Neuron (in vitro differentiated cells): ENCODE results near the gene TNFRSF6B.
A peak's percentile ranks its signal among the peaks of the same experiment; 100 is the strongest.

Experiments used
- H2AFZ ChIP-seq: one replicate; pipeline ENCODE4 v1.6.1; 2013; ENCODE audit warnings: low read depth, mild to moderate bottlenecking, inconsistent platforms, low read length, moderate library complexity
- H3K27me3 ChIP-seq: one replicate; pipeline ENCODE4 v1.6.1; 2013; ENCODE audit warnings: low read length; ENCODE audit not compliant: insufficient read depth
- H3K36me3 ChIP-seq: one replicate; pipeline ENCODE4 v1.6.1; 2013; ENCODE audit warnings: low read length; ENCODE audit not compliant: insufficient read depth
- H3K4me1 ChIP-seq: one replicate; pipeline ENCODE4 v1.6.1; 2013; ENCODE audit warnings: low read length; ENCODE audit not compliant: insufficient read depth
- H3K4me3 ChIP-seq: 2 replicates; pipeline ENCODE4 v1.5.1; 2013; ENCODE audit warnings: mild to moderate bottlenecking, low read length, moderate library complexity
- H3K9me3 ChIP-seq: one replicate; pipeline ENCODE4 v1.6.1; 2013; ENCODE audit warnings: low read length

TNFRSF6B gene

GRCh38 chr20:63699466-63700198 is 3.2 kb downstream of the TNFRSF6B start:
- H3K9me3 ChIP-seq = no peaks in the 10 kb centered on the region
- no peak overlapping the region for H3K4me3 ChIP-seq
- peaks cover 6% of the 10 kb centered on the region for H3K4me1 ChIP-seq
- no peak overlapping the region for H2AFZ ChIP-seq
- H3K36me3 ChIP-seq = peaks cover 21% of the 10 kb centered on the region
- no peaks in the 10 kb centered on the region for H3K27me3 ChIP-seq

DNA sequence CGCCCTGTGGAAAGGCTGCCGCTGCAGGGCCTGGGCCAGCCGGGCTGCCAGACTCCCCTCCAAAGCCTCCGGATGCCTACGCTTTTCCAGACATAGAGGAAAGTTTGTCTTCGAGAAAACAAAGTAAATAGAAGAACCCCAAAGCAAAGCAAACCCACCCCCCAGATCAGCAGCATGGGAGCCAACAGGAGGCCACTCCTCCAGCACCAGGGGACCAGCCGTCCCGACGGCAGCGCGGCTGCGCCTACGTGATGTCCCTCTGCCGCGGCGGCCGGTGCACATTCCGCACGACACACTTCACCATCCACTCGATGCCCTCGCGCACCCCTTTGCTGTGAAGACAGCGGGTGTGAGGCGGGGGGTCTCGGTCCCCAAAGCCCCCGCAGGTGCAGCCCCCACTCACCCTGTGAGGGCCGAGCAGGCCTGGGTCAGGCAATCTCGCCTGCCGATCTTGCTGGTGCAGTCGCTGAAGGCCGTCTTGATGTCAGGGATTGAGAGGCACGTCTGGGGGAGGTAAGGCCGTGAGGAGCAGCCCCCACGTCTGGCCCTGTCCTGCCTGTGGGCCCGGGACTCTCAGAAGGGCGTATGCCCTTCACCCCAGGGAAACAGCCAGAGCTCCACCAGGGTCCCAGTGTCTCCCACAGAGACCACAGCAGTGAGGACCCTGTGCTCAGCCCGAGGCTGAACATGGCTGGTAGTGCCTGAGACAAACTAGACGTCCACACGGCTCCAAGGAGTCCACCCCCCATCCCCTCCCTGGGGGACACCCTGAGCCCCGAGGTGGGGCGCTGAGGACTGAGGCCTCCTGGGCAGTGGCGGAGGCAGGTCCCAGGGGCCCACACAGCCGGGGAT is 4.0 kb downstream of the TNFRSF6B start:
- Histone ChIP-seq H3K9me3 (no peaks in the 10 kb centered on the region), H2AFZ (no peak overlapping the region), H3K4me1 (peaks cover 6% of the 10 kb centered on the region), H3K36me3 (peaks cover 25% of the 10 kb centered on the region), H3K27me3 (no peaks in the 10 kb centered on the region), H3K4me3 (no peak overlapping the region)

DNA sequence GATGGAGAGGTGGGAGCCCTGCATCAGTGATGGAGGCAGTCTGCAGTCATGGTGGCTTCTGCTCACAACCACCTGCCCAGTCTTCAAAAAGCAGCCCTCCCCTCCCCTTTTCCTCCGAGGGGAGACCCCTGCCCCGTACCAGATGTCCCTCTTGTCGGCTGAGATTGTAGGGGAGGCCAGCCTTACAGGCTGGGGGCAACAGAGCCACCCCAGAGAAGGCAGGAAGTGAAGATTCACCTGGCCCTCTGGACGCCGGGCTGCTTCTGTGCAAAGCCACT is 4.5 kb downstream of the TNFRSF6B start:
- H3K4me3 ChIP-seq = no peak overlapping the region
- no peak overlapping the region for H2AFZ ChIP-seq
- peaks cover 6% of the 10 kb centered on the region for H3K4me1 ChIP-seq
- peaks cover 30% of the 10 kb centered on the region for H3K36me3 ChIP-seq
- H3K9me3 ChIP-seq = no peaks in the 10 kb centered on the region
- H3K27me3 ChIP-seq = no peaks in the 10 kb centered on the region

DNA sequence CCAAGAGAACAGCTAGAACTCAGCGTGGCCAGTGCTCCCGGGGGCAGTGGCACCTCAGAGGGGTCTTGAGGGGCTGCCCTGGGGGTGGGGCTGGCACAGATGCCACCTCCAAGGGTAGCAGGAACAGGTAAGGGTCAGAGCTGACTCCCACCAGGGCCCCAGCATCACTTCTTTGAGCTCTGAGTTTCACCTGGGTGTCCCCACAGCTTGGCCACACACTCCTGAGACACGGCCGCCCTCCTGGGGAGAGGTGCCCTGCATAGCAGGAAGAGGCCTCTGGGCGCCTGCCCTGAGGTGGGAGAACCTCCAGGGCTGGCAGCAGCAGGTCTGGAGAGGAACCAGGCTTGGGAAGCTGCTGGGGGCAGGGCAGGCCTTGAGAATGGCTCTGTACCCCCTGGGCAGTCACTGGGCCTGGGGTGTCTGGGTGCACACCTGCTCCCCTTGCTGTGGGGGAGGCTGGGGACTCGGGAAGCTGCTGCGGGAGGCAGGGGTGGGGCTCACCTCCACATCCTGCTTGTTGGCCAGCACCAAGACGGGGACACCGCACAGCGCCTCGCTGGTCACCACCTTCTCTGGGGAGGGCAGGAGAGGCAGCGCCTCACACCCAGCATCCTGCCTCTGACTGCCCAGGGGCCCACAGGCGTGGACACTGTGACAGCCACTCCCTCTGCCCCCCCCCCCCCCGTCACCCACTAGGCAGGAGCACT is 5.0 kb downstream of the TNFRSF6B start:
- peaks cover 34% of the 10 kb centered on the region for H3K36me3 ChIP-seq
- H3K9me3 ChIP-seq = no peaks in the 10 kb centered on the region
- H3K4me3 ChIP-seq = no peak overlapping the region
- no peak overlapping the region for H2AFZ ChIP-seq
- H3K4me1 ChIP-seq = peaks cover 9% of the 10 kb centered on the region
- H3K27me3 ChIP-seq = no peaks in the 10 kb centered on the region

DNA sequence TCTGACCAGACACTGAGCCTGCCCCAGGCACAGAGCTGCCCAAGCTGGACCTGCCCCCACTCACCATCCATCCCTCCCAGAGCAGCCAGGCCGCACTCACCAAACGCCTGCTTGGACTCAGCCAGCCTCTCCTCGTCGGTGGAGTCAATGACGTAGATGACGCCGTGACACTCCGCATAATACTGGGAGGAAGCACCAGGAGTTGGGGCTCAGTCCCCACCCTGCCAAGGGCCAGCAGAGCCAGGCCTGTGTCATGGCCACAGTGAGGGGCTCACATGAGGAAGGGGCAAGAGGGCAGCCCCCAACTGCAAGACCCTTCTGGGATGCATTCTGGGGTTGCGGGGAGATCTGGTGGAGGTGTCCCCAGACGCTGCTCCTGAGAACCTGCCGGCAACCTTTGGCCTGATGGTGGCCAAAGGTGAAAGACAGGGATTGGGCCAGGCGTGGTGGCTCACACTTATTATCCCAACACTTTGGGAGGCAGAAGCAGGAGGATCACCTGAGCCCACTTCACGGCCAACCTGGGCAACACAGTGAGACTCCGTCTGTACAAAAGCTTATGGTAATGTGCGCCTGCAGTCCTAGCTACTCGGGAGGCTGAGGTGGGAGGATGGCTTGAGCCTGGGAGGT is 5.7 kb downstream of the TNFRSF6B start:
- Histone ChIP-seq H3K9me3 (no peaks in the 10 kb centered on the region), H3K4me3 (no peak overlapping the region), H3K27me3 (no peaks in the 10 kb centered on the region), H2AFZ (no peak overlapping the region), H3K4me1 (peaks cover 13% of the 10 kb centered on the region), H3K36me3 (peaks cover 31% of the 10 kb centered on the region)

DNA sequence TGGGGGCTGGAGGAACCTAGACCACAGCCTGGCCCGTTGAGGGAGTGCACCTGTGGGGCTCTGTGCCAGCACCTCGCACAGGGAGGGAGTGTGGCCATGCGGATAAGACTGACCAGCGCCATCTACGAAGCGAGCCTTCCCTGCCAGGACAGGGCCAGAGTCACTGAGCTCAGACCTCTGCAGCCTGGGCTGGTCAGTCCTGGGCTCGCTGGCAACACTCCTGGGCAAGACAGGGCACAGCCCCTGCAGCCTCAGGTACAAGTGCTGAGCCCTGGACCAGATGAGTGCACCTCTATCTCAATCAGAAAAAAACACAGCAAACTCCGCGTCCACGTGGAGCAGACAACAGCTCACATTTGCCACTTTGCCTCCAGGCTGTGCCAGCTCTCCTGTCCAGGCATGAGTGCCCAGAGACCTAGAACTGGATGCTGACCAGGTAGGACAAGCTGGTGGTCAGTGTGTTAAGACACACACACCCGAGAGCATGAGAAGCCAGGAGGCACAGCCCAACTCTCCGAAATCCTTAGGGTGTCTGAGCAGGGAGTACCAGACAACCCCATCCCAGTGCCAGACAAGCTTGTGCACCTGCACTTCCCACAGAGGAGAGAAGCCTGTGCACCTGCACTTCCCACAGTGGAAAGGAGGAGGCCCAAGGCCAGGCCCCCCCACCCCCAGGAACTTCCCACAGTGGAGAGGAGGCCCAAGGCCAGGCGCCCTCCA is 6.5 kb downstream of the TNFRSF6B start:
- H3K4me1 ChIP-seq = peaks cover 13% of the 10 kb centered on the region
- no peaks in the 10 kb centered on the region for H3K27me3 ChIP-seq
- H2AFZ ChIP-seq = no peak overlapping the region
- no peaks in the 10 kb centered on the region for H3K9me3 ChIP-seq
- no peak overlapping the region for H3K4me3 ChIP-seq
- H3K36me3 ChIP-seq = peaks cover 31% of the 10 kb centered on the region

DNA sequence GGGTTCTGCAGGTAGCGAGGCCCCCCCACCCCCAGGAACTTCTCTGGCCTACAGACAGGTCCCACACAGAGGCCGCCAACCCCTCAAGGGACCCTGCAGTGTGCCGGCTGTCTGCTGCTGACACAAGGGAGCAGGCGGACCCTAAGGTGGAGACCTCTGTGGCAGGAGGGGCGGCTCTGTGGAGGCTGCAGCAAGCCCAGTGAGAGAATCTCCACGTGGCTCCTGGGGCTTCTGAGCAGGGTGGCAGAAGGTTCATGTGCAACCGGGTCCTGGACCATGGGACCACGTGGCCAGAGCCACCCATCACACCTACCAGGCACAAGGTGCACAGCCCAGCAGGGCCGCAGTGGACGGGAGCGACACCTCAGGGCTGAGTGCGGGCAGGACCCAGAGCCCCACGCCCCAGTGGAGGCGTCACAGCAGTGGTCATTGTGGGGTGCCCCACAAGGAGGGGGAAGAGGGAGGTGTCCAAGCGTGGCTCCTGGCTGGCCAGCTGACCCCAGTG is 7.1 kb downstream of the TNFRSF6B start:
- Histone ChIP-seq H3K36me3 (peaks cover 31% of the 10 kb centered on the region), H3K4me1 (peaks cover 16% of the 10 kb centered on the region), H3K9me3 (no peaks in the 10 kb centered on the region), H2AFZ (no peak overlapping the region), H3K4me3 (no peak overlapping the region), H3K27me3 (no peaks in the 10 kb centered on the region)

DNA sequence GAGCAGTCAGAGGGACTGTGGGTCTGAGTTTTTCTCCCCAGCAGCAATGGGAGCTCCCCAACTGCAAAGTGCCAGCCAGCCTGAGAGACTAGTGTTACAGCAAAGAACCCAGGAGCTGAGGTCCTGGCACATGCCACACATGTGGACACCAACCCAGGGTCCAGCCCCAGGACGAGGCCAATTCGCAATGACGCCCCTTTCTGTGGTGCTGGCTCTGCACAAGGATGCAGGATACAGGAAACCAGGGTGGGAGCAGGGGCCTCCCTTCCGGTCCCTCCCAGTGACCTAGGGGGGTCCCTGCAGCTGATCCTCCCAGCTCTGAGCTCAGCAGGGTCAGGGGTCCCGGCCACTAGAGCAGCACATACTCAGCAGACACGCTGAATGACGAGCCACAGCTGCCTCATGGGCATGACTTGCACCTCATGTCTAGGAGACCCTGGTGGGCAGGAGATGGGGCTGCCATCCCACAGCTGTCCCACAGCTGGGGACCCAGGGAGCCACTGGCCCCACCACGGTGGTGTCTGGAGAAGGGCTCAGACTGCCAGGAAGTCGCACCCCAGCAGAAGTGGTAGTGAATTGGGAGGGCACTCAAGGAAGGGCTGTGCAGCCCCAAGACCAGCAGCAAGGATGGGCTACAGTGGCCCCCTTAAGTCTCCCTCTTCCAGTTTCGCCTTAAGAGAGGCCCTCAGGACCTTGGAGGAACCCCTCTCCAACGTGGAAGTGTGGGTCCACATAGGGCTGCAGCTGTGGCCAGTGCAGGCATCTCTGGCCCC is 7.7 kb downstream of the TNFRSF6B start:
- Histone ChIP-seq H3K36me3 (peaks cover 35% of the 10 kb centered on the region), H3K9me3 (no peaks in the 10 kb centered on the region), H3K27me3 (no peaks in the 10 kb centered on the region), H2AFZ (no peak overlapping the region), H3K4me3 (no peak overlapping the region), H3K4me1 (peaks cover 22% of the 10 kb centered on the region)

- Histone ChIP-seq H3K9me3 (no peaks in the 10 kb centered on the region), H3K27me3 (no peaks in the 10 kb centered on the region), H3K4me3 (no peak overlapping the region), H3K4me1 (peaks cover 22% of the 10 kb centered on the region), H3K36me3 (peaks cover 39% of the 10 kb centered on the region), H2AFZ (no peak overlapping the region)
Measured at GRCh38 chr20:63704749-63705117, 8.3 kb downstream of the TNFRSF6B start.

- Histone ChIP-seq H2AFZ (no peak overlapping the region), H3K36me3 (peaks cover 36% of the 10 kb centered on the region), H3K9me3 (no peaks in the 10 kb centered on the region), H3K27me3 (no peaks in the 10 kb centered on the region), H3K4me3 (no peak overlapping the region), H3K4me1 (peaks cover 20% of the 10 kb centered on the region)
Measured at GRCh38 chr20:63705232-63706026, 9.0 kb downstream of the TNFRSF6B start.

DNA sequence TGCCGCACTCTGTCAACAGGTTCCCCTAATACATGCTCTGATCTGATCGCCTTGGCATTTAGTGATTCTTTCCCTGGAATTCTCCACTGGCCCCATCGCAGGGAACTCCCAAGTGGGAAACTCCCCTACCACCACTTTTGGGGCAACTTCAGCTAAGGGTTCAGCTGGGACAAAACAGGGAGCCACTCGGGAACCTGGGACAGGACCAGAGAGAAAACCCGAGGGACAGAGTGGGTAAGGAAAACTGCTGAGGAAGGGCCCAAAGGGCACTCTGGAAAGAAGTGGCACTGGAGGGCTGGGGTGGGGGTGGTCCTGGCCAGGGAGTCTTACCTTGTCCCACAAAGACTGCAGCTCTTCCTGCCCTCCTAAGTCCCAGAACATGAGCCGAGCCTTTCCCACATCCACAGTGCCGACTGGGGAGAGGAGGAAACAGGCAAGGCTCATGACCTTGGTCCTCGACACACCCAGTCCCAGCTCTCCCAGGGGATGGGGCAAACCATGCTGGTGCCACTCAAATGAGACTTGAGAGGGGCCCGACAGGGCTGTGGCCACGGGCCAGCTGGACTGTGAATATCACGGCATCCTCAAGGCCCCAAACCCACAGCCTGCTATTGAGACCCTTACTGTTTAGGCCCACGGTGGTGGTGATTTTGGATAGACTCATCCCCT is 9.7 kb downstream of the TNFRSF6B start:
- H3K27me3 ChIP-seq = no peaks in the 10 kb centered on the region
- peaks cover 2% of the 10 kb centered on the region for H3K9me3 ChIP-seq
- no peak overlapping the region for H2AFZ ChIP-seq
- peak overlapping the region; percentile 63 for H3K4me3 ChIP-seq
- peaks cover 40% of the 10 kb centered on the region for H3K36me3 ChIP-seq
- peaks cover 20% of the 10 kb centered on the region for H3K4me1 ChIP-seq
